Central memory CD8-positive, alpha-beta T cell (primary cell): ENCODE results near the gene ZCCHC14.
A peak's percentile ranks its signal among the peaks of the same experiment; 100 is the strongest.

Experiments used
- ATAC-seq: fragments of 150-1000 bp; cut with Tn5 transposase; replicated peaks from 2 replicates; pipeline ENCODE4 v1.10.0; 2022; ENCODE audit warnings: mild to moderate bottlenecking, moderate FRiP score, moderate number of reproducible peaks; ENCODE audit not compliant: poor library complexity, severe bottlenecking; ENCODE audit errors: extremely low read depth
- DNase-seq, 2 donors: peaks; one replicate each; pipeline ENCODE4 v3.0.0; 2021; ENCODE audit warnings: low spot score in 2 of 2
- H3K27ac Mint-ChIP-seq: one replicate; pipeline ENCODE4 v1.8.0; 2022; ENCODE audit warnings: low read depth, mild to moderate bottlenecking, moderate library complexity, mixed read lengths
- H3K27me3 Mint-ChIP-seq: one replicate; pipeline ENCODE4 v1.8.0; 2022; ENCODE audit warnings: mixed read lengths
- H3K36me3 Mint-ChIP-seq: one replicate; pipeline ENCODE4 v1.8.0; 2022; ENCODE audit warnings: mild to moderate bottlenecking, moderate library complexity, mixed read lengths; ENCODE audit not compliant: insufficient read depth
- H3K4me1 Mint-ChIP-seq: one replicate; pipeline ENCODE4 v1.8.0; 2022; ENCODE audit warnings: mixed read lengths
- H3K4me3 Mint-ChIP-seq: one replicate; pipeline ENCODE4 v1.8.0; 2022; ENCODE audit warnings: mild to moderate bottlenecking, moderate library complexity, mixed read lengths
- H3K9me3 Mint-ChIP-seq: one replicate; pipeline ENCODE4 v1.8.0; 2022; ENCODE audit warnings: mixed read lengths

Gene ZCCHC14

DNA sequence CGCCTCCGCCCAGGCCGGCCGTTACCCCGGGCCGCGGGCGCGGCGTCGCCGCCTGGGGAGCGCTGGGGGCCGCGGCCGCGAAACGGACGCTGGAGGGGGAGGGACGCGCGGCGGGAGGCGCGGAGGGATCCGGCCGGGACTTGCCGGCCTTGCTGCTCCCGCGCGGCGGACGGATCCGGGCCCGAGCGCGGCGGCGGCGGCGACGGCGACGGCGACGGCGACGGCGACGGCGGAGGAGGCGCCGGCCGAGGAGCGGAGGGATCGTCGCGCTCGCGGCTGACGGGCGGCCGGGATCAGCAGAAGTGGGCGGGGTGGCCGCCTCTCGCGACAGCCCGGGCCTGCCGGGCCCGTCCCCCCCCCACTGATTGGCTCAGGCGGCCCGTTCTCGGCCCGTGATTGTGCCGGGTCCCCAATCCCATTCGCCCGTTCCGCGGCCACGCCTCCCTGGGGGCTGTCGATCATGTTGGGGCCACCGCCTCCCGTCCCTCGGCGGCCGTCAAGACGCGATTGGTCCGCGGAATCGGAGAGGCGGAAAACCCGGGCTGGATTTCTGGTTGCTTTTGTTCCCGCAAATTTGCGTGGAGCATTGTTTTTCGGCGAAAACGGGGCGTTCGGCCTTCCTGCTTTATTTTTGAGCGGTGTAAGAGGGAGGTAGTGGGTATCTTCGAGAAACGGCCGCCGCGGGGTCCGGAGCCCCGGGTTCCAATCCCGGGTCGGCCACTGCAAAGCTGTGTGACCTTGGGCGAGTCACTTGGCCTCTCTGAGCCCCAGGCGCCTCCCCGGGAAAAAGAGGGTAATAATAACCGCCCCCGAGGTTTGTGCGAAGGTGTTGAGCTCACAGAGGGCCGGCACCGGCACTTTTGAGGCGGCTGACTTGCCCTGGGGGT is at the start of gene ZCCHC14:
TSS of gene ZCCHC14 (minus strand) at position 304 of the 887 bp plus-strand sequence. CDS start 786 bp downstream, outside the sequence.
- peaks cover 22% of the 10 kb centered on the region for H3K36me3 Mint-ChIP-seq
- no peaks in the 10 kb centered on the region for H3K9me3 Mint-ChIP-seq
- H3K4me3 Mint-ChIP-seq, result peak within 1 kb of the TSS; percentile 89
- DNase-seq (peak; percentile 95 to 99), ATAC-seq (peak; percentile 98)
- H3K27me3 Mint-ChIP-seq, result no peaks in the 10 kb centered on the region
- peaks cover 54% of the 10 kb centered on the region for H3K4me1 Mint-ChIP-seq
- H3K27ac Mint-ChIP-seq, result peak within 1 kb of the TSS; percentile 86

DNA sequence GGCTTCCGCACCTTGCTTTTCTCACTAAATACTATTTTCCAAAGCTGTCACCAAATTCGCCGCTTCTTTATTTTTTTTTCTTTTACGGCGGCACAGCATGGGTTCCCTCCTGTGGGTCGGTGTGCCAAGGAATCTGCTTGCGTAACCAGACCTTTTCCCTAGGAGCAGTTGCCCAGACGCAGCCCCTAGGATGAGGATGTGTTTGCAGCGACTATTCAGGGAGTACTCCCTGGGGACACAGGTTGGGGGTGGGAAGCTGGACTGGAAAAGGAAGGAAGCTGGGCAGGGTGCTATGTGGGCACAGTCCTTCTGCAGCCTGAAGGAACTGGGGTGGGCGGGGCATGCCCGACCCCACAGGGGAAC is 49.0 kb upstream of the ZCCHC14 start:
- peaks cover 3% of the 10 kb centered on the region for H3K36me3 Mint-ChIP-seq
- H3K4me1 Mint-ChIP-seq, result no peaks in the 10 kb centered on the region
- DNase-seq (no peak), ATAC-seq (no peak)
- H3K27ac Mint-ChIP-seq, result no peak overlapping the region
- no peaks in the 10 kb centered on the region for H3K9me3 Mint-ChIP-seq
- H3K4me3 Mint-ChIP-seq, result no peak overlapping the region
- H3K27me3 Mint-ChIP-seq, result peaks cover 60% of the 10 kb centered on the region

DNA sequence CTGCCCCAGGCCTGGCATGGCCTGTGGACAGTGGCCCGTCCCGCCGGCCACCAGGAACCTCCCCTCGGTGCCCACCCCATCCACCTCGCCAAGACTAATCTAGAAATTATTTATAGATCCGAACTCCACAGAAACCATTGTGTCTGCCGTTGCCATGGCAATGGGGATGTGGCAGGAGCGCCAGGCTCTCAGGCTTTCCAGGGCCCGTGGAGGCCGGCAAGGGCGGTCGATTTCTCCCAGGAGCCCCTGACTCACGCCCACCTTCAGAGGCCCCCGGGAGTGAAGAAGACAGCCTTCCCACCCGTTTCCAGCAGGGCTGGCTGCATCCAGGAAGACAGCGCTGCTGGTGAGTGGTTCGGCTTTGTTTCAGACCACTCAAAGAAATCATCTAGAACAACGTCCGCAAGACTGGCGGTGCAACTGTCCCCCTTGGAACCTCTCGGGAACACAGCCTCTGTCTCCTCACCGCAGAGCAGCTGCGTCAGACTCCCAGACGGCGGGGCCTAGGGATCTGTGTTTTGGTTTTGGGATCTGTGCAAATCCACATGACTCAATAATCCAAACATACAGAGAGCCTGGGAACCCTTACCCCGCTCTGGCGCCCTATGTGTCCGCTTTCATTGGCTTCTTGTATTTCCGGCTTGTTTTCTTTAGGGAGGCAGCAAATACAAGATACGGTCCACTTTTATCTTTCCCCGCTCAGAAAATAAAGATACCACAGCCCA is 48.5 kb upstream of the ZCCHC14 start:
- ATAC-seq (no peak), DNase-seq (no peak)
- peaks cover 60% of the 10 kb centered on the region for H3K27me3 Mint-ChIP-seq
- H3K27ac Mint-ChIP-seq, result no peak overlapping the region
- no peak overlapping the region for H3K4me3 Mint-ChIP-seq
- H3K4me1 Mint-ChIP-seq, result no peaks in the 10 kb centered on the region
- H3K36me3 Mint-ChIP-seq, result peaks cover 2% of the 10 kb centered on the region
- H3K9me3 Mint-ChIP-seq, result no peaks in the 10 kb centered on the region

GRCh38 chr16:87540897-87541146 is 48.0 kb upstream of the ZCCHC14 start:
- no peak for DNase-seq
- H3K27me3 Mint-ChIP-seq, result peaks cover 60% of the 10 kb centered on the region
- no peak for ATAC-seq

GRCh38 chr16:87540072-87540896 is 47.5 kb upstream of the ZCCHC14 start:
- peaks cover 63% of the 10 kb centered on the region for H3K27me3 Mint-ChIP-seq
- H3K4me3 Mint-ChIP-seq, result no peak overlapping the region
- DNase-seq, result no peak
- no peak overlapping the region for H3K27ac Mint-ChIP-seq
- H3K36me3 Mint-ChIP-seq, result no peaks in the 10 kb centered on the region
- no peak for ATAC-seq
- no peaks in the 10 kb centered on the region for H3K9me3 Mint-ChIP-seq
- no peaks in the 10 kb centered on the region for H3K4me1 Mint-ChIP-seq

More at GRCh38 chr16:87540897-87541146, 48.0 kb upstream of the ZCCHC14 start:
- no peak overlapping the region for H3K27ac Mint-ChIP-seq
- no peaks in the 10 kb centered on the region for H3K36me3 Mint-ChIP-seq
- no peaks in the 10 kb centered on the region for H3K9me3 Mint-ChIP-seq
- H3K4me3 Mint-ChIP-seq, result no peak overlapping the region
- no peaks in the 10 kb centered on the region for H3K4me1 Mint-ChIP-seq

DNA sequence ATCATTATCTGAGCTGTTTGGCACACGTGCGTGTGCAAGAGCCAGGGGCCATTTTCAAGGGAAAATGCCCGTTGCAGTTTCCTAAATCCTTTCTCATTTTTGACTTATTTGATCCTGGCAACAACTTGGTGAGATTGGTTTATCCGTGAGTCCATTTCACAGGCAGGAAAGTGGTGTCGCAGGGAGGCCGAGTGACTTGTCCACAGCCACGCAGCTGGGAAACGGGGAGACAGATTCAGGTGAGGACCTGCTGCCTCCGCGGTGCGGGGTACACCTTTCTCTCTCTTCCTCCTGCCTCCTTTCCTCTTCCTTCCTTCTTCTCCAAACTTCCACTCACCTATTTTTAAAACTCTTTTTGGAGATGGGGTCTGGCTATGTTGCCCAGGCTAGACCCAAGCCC is 46.3 kb upstream of the ZCCHC14 start:
- peaks cover 68% of the 10 kb centered on the region for H3K27me3 Mint-ChIP-seq
- no peaks in the 10 kb centered on the region for H3K4me1 Mint-ChIP-seq

GRCh38 chr16:87538594-87538993 is 45.8 kb upstream of the ZCCHC14 start:
- Mint-ChIP-seq H3K36me3 (peaks cover 1% of the 10 kb centered on the region), H3K9me3 (no peaks in the 10 kb centered on the region), H3K4me1 (no peaks in the 10 kb centered on the region), H3K27ac (no peak overlapping the region), H3K27me3 (peaks cover 73% of the 10 kb centered on the region), H3K4me3 (no peak overlapping the region)
- DNase-seq (no peak), ATAC-seq (no peak)

More for the DNA sequence above, 46.3 kb upstream of the ZCCHC14 start:
- ATAC-seq (no peak), DNase-seq (no peak)
- H3K9me3 Mint-ChIP-seq, result no peaks in the 10 kb centered on the region
- no peak overlapping the region for H3K4me3 Mint-ChIP-seq
- no peak overlapping the region for H3K27ac Mint-ChIP-seq
- H3K36me3 Mint-ChIP-seq, result peaks cover 1% of the 10 kb centered on the region

DNA sequence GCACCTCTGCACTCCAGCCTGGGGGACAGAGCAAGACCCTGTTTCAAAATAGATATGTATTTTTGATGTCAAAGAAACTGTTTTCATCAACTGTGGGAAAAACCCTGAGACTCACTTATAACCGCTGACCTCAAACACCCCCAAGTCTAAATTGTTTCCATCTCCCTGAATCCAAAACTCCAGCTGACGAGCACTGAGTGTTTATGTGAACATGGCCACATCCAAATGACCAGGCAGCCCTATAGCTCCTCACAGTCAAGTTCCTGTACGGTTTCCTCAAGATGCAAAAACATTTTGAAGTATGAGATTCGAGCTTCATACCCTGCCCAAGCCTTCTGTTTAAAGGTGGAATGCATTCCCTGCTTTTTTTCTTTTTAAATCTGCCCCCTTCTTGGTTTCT is 45.3 kb upstream of the ZCCHC14 start:
- H3K9me3 Mint-ChIP-seq, result no peaks in the 10 kb centered on the region
- H3K4me3 Mint-ChIP-seq, result no peak overlapping the region

GRCh38 chr16:87536795-87537142 is 43.9 kb upstream of the ZCCHC14 start:
- Mint-ChIP-seq H3K36me3 (peaks cover 1% of the 10 kb centered on the region), H3K27me3 (peaks cover 91% of the 10 kb centered on the region), H3K27ac (no peak overlapping the region), H3K4me3 (no peak overlapping the region), H3K4me1 (no peaks in the 10 kb centered on the region), H3K9me3 (no peaks in the 10 kb centered on the region)
- DNase-seq (no peak), ATAC-seq (no peak)

More for the DNA sequence above, 45.3 kb upstream of the ZCCHC14 start:
- Mint-ChIP-seq H3K27ac (no peak overlapping the region), H3K27me3 (peaks cover 78% of the 10 kb centered on the region), H3K36me3 (peaks cover 1% of the 10 kb centered on the region), H3K4me1 (no peaks in the 10 kb centered on the region)
- DNase-seq, result no peak
- ATAC-seq, result no peak

- Mint-ChIP-seq H3K4me3 (no peak overlapping the region), H3K4me1 (no peaks in the 10 kb centered on the region), H3K9me3 (no peaks in the 10 kb centered on the region), H3K27me3 (peaks cover 98% of the 10 kb centered on the region), H3K36me3 (peaks cover 1% of the 10 kb centered on the region), H3K27ac (no peak overlapping the region)
- DNase-seq, result no peak
- ATAC-seq, result no peak
Observed at GRCh38 chr16:87535855-87536794, 43.3 kb upstream of the ZCCHC14 start.

- ATAC-seq (no peak), DNase-seq (no peak)
- H3K4me3 Mint-ChIP-seq, result no peak overlapping the region
- no peaks in the 10 kb centered on the region for H3K9me3 Mint-ChIP-seq
- no peak overlapping the region for H3K27ac Mint-ChIP-seq
- no peaks in the 10 kb centered on the region for H3K4me1 Mint-ChIP-seq
- H3K36me3 Mint-ChIP-seq, result peaks cover 1% of the 10 kb centered on the region
- peaks cover 99% of the 10 kb centered on the region for H3K27me3 Mint-ChIP-seq
Observed at GRCh38 chr16:87535457-87535854, 42.6 kb upstream of the ZCCHC14 start.

DNA sequence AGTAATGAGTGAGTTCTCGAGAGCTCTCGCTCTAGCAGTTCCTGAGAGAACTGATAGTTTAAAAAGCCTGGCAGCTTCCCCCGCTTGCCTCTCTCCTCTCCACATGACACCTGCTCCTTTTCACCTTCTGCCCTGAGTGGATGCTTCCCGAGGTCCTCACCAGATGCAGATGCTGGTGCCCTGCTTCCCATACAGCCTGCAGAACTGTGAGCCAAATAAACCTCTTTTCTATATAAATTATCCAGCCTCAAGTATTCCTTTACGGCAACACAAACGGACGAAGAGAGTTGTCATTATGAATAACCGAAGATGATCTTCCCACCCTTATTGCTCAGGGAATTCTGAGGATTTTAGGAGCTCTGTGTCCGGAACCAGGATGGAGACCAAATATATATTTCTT is 41.9 kb upstream of the ZCCHC14 start:
- no peak for DNase-seq
- Mint-ChIP-seq H3K36me3 (peaks cover 1% of the 10 kb centered on the region), H3K9me3 (peaks cover under 1% of the 10 kb centered on the region), H3K4me3 (no peak overlapping the region), H3K27ac (no peak overlapping the region), H3K4me1 (no peaks in the 10 kb centered on the region), H3K27me3 (peaks cover 96% of the 10 kb centered on the region)
- no peak for ATAC-seq
